ENCODE data around the gene OSBPL8.
"Not testable (repeated sequence)": the region's sequence is repeated elsewhere in the genome, so short reads cannot be mapped to it uniquely, and the experiment has no call there.

The OSBPL8 gene

DNA sequence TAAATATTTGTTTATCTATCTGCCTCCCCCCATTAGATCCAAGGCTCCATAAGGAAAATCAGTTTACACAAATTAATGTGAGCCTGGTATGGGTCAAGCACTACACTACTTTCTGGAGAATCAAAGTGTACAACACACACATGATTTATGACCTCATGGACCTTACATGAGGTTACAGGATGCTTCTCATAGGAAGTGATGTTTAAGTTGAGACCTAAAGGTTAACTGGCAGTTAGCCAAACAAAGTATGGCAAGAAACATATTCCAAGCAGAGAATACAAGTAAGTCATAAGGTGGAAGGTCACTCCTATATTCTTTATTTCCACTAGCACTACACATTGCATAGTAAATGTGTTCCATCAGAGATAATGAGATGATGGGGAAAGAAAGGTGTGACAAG is 39.2 kb downstream of the OSBPL8 start:
- no peak for DNase-seq (ENCODE audit: low read depth in 3 of 3)

- DNase-seq (ENCODE audit: low read depth in 3 of 3) = no peak
These were observed 40.0 kb downstream of the OSBPL8 start for GRCh38 chr12:76519538-76519937.

DNA sequence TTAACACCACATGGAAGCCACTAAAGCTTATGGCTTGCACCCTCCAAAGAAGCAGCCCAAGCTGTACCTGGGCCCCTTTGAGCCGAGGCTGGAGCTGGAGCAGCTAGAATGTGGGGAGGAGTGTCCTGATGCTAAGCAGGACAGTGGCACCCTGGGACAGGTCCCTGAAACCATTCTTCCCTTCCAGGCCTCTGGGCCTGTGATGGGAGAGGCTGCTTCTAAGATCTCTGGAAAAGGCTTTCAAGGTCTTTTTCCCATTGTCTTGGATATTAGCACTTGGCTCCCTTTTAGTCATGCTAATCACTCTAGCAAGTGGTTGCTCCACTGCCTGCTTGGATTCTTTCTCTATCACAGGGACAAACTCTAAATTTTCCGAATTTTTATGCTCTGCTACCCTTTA is 40.9 kb downstream of the OSBPL8 start:
- no peak for DNase-seq (ENCODE audit: low read depth in 3 of 3)

DNA sequence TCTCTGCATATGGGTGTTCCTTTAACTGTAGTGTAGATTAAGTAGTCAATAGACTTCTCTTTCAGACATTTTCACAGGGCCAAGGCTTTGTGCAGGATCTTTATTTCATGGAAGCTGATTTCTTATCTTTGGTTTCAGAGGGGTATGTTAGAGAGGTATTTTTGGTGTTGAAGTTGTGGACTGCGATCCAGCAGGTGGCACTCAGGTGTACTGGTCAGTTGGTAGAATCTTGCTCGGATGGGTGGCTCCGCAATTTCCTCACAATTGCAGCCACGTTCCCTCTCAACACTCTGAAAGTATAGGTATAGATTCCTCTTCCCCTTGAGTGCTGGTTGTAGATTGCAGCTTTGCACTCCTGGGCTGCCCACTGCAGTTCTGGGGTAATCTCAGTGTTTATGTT is 44.3 kb downstream of the OSBPL8 start:
- no peak for DNase-seq (ENCODE audit: low read depth in 3 of 3)

DNA sequence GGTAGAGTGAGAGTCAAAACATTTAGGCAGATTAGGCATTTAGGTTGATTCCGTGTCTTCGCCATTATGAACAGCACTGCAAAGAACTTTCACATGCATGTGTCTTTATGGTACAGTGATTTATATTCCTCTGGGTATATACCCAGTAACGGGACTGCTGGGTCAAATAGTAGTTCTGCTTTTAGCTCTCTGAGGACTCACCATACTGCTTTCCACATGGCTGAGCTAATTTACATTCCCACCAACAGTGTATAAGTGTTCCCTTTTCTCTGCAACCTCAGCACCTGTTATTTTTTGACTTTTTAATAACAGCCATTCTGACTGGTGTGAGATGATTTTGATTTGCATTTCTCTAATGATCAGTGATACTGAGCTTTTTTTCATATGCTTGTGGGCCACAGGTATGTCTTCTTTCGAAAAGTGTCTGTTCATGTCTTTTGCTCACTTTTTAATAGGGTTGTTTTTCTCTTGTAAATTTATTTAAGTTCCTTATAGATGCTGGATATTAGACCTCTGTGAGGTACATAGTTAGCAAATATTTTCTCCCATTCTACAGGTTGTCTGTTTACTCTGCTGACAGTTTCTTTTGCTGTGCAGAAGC is 48.4 kb downstream of the OSBPL8 start:
- DNase-seq (ENCODE audit: low read depth in 3 of 3) = not testable (repeated sequence)

GRCh38 chr12:76508128-76508980 is 51.2 kb downstream of the OSBPL8 start:
- no peak for DNase-seq (ENCODE audit: low read depth in 3 of 3)

GRCh38 chr12:76506149-76506548 is 53.4 kb downstream of the OSBPL8 start:
- no peak for DNase-seq (ENCODE audit: low read depth in 3 of 3)

- DNase-seq (ENCODE audit: low read depth in 3 of 3) = no peak
These were observed 54.5 kb downstream of the OSBPL8 start for GRCh38 chr12:76505050-76505449.

- no peak for DNase-seq (ENCODE audit: low read depth in 3 of 3)
These were observed 55.0 kb downstream of the OSBPL8 start for GRCh38 chr12:76504606-76505005.

DNA sequence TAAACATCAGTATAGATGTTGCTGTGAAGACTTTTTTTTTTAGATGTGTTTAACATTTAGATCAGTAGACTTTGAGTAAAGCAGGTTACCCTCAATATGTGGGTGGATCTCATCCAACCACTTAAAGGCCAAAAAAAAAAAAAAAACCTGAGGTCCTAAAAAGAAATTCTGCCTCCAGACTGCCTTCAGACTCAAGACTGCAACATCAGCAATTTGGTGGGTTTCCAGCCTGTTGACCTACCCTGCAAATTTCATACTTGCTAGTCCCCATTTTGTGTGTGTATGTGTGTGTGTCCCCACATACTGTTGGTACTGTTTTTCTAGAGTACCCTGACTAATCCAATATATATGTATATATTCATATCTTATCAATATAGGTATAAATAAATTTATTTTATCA is 55.6 kb downstream of the OSBPL8 start:
- DNase-seq (ENCODE audit: low read depth in 3 of 3) = no peak

DNA sequence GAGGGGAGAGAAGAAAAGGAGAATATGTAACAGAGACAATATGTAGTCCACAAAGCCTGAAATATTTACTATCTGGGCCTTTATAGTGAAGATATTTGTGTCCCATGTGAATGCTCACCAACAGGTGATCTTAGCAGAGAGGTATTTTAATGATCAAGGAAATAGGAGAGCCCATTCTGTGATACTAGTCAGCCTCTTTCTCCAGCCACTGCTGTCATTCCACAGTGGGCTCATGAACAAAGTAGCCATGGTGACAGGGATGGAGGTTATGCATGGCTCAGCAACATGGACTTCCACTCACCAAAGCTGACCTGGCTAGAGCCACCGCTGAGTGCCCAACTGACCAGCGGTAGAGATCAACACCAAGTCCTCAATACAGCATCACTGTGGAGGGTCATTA is 58.2 kb downstream of the OSBPL8 start:
- no peak for DNase-seq (ENCODE audit: low read depth in 3 of 3)

- DNase-seq (ENCODE audit: low read depth in 3 of 3) = not testable (repeated sequence)
These were observed 60.4 kb downstream of the OSBPL8 start for GRCh38 chr12:76499136-76499535.

DNA sequence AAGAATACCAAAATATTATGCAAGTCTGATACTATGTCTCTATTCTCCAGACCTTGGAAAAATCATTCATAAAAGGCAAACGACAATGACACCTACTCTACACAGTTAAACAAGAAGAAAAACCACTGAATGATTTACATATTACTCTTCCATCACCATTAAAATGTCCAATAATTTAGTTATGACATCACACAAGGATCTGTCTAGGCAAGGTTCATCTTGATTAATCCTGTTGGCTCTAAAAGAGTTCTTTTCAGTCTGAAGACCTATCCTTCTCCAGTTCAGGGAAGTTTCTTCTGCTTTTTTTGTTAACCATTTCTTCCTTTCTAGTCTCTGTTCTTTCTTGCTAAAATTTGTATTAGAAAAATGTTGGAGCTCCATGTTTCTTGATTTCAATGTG is 64.0 kb downstream of the OSBPL8 start:
- DNase-seq (ENCODE audit: low read depth in 3 of 3) = no peak

- DNase-seq (ENCODE audit: low read depth in 3 of 3) = no peak
These were observed 68.3 kb downstream of the OSBPL8 start for GRCh38 chr12:76491292-76491691.

DNA sequence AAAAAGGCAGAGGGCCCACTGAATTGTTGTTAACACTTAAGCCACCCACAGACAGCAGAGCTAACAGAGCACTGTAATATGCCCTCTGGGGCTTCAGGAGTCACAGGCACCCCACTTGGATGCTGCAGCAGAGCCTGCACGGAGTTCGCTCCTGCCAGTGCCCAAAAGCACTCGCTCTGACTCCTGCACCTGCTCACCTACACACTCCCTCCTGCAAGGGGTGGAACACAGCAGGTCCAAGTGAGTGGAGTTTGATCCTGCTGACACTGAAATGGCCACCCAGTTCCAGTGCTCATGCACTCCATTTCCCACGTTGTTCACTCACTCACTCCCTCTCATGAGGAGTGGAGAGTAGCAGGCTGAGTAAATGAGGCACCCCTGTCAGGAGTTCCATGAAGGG is 68.8 kb downstream of the OSBPL8 start:
- no peak for DNase-seq (ENCODE audit: low read depth in 3 of 3)

DNA sequence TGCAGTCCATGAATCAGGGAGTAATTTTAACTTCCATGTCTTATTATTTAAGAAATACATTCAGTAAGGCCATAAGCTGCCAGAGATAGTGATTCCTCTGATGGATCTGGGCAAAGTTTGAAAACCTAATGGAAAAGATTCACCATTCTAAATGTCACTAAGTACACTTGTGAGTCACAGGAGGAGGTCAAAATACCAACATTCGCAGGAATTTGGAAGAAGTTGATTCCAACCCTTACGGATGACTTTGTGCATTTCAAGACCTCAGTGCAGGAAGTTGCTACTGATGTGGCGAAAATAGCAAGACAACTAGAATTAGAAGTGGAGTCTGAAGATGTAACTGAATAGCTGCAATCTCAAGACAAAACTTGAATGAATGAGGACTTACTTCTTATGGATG is 69.8 kb downstream of the OSBPL8 start:
- DNase-seq (ENCODE audit: low read depth in 3 of 3) = no peak

GRCh38 chr12:76486011-76486410 is 73.6 kb downstream of the OSBPL8 start:
- no peak for DNase-seq (ENCODE audit: low read depth in 3 of 3)

DNA sequence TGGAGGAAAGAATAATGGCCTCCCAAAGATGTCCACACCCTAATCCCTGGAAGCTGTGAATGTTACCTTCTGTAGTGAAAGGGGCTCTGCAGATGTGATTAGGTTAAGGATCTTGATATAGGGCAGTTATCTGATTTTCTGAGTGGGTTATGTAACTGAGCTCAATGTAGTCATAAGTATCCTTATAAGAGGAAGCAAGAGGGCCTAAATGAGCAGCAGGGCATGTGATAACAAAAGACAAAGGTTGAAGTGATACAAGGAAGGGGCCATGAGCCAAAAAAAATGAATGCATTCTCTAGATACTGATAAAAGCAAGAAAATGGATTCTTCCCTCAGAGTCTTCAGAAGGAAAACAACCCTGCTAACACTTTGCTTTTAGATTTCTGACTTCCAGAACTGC is 78.8 kb downstream of the OSBPL8 start:
- DNase-seq (ENCODE audit: low read depth in 3 of 3) = no peak

GRCh38 chr12:76478045-76478444 is 81.5 kb downstream of the OSBPL8 start:
- DNase-seq (ENCODE audit: low read depth in 3 of 3) = no peak

DNA sequence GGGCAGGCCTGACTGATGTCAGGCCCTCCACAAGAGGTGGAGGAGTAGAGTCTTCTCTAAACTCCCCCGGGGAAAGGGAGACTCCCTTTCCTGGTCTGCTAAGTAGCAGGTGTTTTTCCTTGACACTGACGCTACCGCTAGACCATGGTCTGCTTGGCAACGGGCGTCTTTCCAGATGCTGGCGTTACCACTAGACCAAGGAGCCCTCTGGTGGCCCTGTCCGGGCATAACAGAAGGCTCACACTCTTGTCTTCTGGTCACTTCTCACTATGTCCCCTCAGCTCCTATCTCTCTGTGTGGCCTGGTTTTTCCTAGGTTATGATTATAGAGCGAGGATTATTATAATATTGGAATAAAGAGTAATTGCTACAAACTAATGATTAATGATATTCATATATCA is 86.7 kb downstream of the OSBPL8 start:
- DNase-seq (ENCODE audit: low read depth in 3 of 3) = not testable (repeated sequence)

GRCh38 chr12:76471579-76471978 is 88.0 kb downstream of the OSBPL8 start:
- no peak for DNase-seq (ENCODE audit: low read depth in 3 of 3)

GRCh38 chr12:76470028-76470939 is 89.3 kb downstream of the OSBPL8 start:
- no peak for DNase-seq (ENCODE audit: low read depth in 3 of 3)

Data from stimulated activated CD4-positive, alpha-beta T cell treated with anti-CD3 and anti-CD28 coated beads, TNF-alpha, amount 100 ng/mL, for 48 hours (primary cell).